Esophagus squamous epithelium (tissue), 4 donors: ENCODE results near the gene GPC4.

ENCODE experiments used
- POLR2A ChIP-seq, 4 donors: fragments of 450-650 bp; IDR thresholded peaks; one replicate each; pipeline ENCODE4 v1.6.1; 2017; ENCODE audit warnings: antibody characterized with exemption in 4 of 4, mild to moderate bottlenecking in 4 of 4, moderate library complexity in 3 of 4
- TF ChIP-seq, protein P1 (sequence below), 6 experiments: fragments of 450-650 bp in 4 of 6; fragments of 200-600 bp in 2 of 6; sonication (generic) in 2 of 6; IDR thresholded peaks; one replicate each; pipeline ENCODE4 v1.5.1; 2016 to 2019; ENCODE audit warnings: antibody characterized with exemption in 6 of 6, mild to moderate bottlenecking in 4 of 6, moderate library complexity in 4 of 6

DNA sequence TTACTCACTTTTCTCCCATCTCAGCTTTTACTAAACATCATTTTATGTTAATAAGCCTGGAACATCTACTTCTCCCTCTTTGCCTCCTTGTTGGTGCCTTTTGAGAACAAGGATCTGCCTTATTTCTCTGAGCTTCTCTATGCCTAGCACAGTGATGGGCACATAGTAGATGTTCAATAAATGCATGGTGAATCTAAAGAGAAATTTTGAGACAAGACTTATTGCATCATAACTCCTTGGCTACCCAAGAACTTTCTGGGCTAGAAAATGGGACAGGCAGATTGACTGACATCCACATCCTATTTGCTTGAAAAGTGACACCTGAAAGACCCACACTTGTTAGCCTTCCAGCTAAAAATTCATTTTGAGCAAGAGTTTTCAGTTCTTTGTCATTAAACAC, 109.9 kb downstream of the GPC4 start:
- TF ChIP-seq, protein P1, sequence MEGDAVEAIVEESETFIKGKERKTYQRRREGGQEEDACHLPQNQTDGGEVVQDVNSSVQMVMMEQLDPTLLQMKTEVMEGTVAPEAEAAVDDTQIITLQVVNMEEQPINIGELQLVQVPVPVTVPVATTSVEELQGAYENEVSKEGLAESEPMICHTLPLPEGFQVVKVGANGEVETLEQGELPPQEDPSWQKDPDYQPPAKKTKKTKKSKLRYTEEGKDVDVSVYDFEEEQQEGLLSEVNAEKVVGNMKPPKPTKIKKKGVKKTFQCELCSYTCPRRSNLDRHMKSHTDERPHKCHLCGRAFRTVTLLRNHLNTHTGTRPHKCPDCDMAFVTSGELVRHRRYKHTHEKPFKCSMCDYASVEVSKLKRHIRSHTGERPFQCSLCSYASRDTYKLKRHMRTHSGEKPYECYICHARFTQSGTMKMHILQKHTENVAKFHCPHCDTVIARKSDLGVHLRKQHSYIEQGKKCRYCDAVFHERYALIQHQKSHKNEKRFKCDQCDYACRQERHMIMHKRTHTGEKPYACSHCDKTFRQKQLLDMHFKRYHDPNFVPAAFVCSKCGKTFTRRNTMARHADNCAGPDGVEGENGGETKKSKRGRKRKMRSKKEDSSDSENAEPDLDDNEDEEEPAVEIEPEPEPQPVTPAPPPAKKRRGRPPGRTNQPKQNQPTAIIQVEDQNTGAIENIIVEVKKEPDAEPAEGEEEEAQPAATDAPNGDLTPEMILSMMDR (IDR thresholded peaks at IDR 0.05): no peak
- no peak for TF ChIP-seq POLR2A (IDR thresholded peaks at IDR 0.05)
